HepG2 (cell line): ENCODE measurements around the gene ATF3. TPM values are rescaled to one million over a fixed set of nuclear protein-coding genes. Genes with fewer than 3 reads are reported as not detected.

Experiments used
- ATAC-seq: fragments of 200-7000 bp; cut with Tn5 transposase; 3 replicates; pipeline ENCODE4 v1.9.1; 2020; ENCODE audit warnings: mild to moderate bottlenecking, moderate library complexity
- BruUV-seq: library from RNA; stranded (reverse); fragments of 400-500 nt; replicated peaks from 2 replicates; lab custom pipeline; 2021; lab: Mats Ljungman, UMichigan
- CTCF ChIA-PET: fragments of 300-600 bp; formaldehyde crosslinking; extraction: SDS; loops from one replicate; lab custom pipeline; 2021; ENCODE audit warnings: low total read pairs, inconsistent platforms, low intra/inter-chr PET ratio; lab: Yijun Ruan, JAX
- POLR2A ChIA-PET: fragments of 350-600 bp; sonication (Branson Sonifier 250); formaldehyde crosslinking; loops from one replicate; lab custom pipeline; 2020; ENCODE audit warnings: antibody characterized with exemption, inconsistent platforms; lab: Yijun Ruan, JAX
- DNase-seq: peaks from one replicate; pipeline ENCODE4 v3.0.0-alpha.2; 2015; ENCODE audit warnings: low spot score
- FAIRE-seq: peaks from 3 replicates; lab custom pipeline; 2011; peaks lifted over from hg19 to GRCh38; lab: Jason Lieb, UNC
- H2AFZ ChIP-seq: one replicate; pipeline ENCODE4 v1.6.1; 2011; ENCODE audit warnings: low read length, inconsistent platforms
- H3K27ac ChIP-seq: fragments of 300-600 bp; 3 replicates; pipeline ENCODE4 v1.8.0; 2011; ENCODE audit warnings: mixed run types, mild to moderate bottlenecking, mixed read lengths, low read length, inconsistent platforms; ENCODE audit not compliant: insufficient read depth; ENCODE audit errors: extremely low read length
- H3K27me3 ChIP-seq, 2 experiments: fragments of 200-600 bp in 1 of 2; 2 replicates in 1 of 2; 3 replicates in 1 of 2; pipeline versions ENCODE4 v1.6.0 to v1.8.0; 2011; ENCODE audit warnings: low read length in 2 of 2, mild to moderate bottlenecking in 2 of 2, moderate library complexity in 2 of 2, inconsistent platforms in 1 of 2; ENCODE audit not compliant: insufficient read depth in 2 of 2, control insufficient read depth in 1 of 2
- H3K36me3 ChIP-seq, 2 experiments: fragments of 200-600 bp in 1 of 2; replicated peaks in 1 of 2; 2 replicates in 1 of 2; 3 replicates in 1 of 2; pipeline versions ENCODE4 v1.5.1 to v1.8.0; 2011; ENCODE audit warnings: low read length in 2 of 2, inconsistent platforms in 1 of 2; ENCODE audit not compliant: insufficient read depth in 2 of 2, control insufficient read depth in 1 of 2
- H3K4me1 ChIP-seq: 2 replicates; pipeline ENCODE4 v1.5.1; 2012; ENCODE audit warnings: low read length, inconsistent platforms; ENCODE audit not compliant: insufficient read depth
- H3K4me2 ChIP-seq: 2 replicates; pipeline ENCODE4 v1.6.0; 2011; ENCODE audit warnings: low read depth, low read length, inconsistent platforms
- H3K4me3 ChIP-seq, 3 experiments: fragments of 200-600 bp in 1 of 3; sonication (generic), shearing (Covaris generic) in 1 of 3; replicated peaks in 1 of 3; 2 replicates each; pipeline ENCODE4 v1.5.1; 2011 to 2016; ENCODE audit warnings: low read length in 3 of 3, inconsistent platforms in 2 of 3, low read depth in 2 of 3, mild to moderate bottlenecking in 2 of 3, control low read depth in 1 of 3, mixed read lengths in 1 of 3; ENCODE audit not compliant: insufficient read depth in 1 of 3
- H3K79me2 ChIP-seq: one replicate; pipeline ENCODE4 v1.6.1; 2011; ENCODE audit warnings: low read length, inconsistent platforms; ENCODE audit not compliant: insufficient read depth
- H3K9ac ChIP-seq: 2 replicates; pipeline ENCODE4 v1.6.0; 2011; ENCODE audit warnings: mild to moderate bottlenecking, low read depth, low read length, inconsistent platforms; ENCODE audit not compliant: insufficient read depth
- H3K9me3 ChIP-seq: 2 replicates; pipeline ENCODE4 v1.5.1; 2012; ENCODE audit warnings: mild to moderate bottlenecking, low read length
- H4K20me1 ChIP-seq: 2 replicates; pipeline ENCODE4 v1.6.0; 2011; ENCODE audit warnings: inconsistent platforms, mild to moderate bottlenecking, low read length, moderate library complexity; ENCODE audit not compliant: insufficient read depth
- RFX1 ChIP-seq: fragments of 450-650 bp; IDR thresholded peaks from 2 replicates; pipeline ENCODE4 v1.6.1; 2017
- SKIL ChIP-seq: sonication (generic); formaldehyde crosslinking; IDR thresholded peaks from 2 replicates; pipeline ENCODE4 v1.8.0; 2022; ENCODE audit warnings: missing genetic modification reagents, mild to moderate bottlenecking, moderate library complexity, borderline replicate concordance
- SMAD9 ChIP-seq: sonication (generic); formaldehyde crosslinking; IDR thresholded peaks from 2 replicates; pipeline ENCODE4 v1.5.1; 2020; ENCODE audit warnings: mild to moderate bottlenecking, missing genetic modification reagents
- ZBTB44 ChIP-seq: sonication (generic); formaldehyde crosslinking; IDR thresholded peaks from 2 replicates; pipeline ENCODE4 v1.4.0; 2020; ENCODE audit warnings: missing genetic modification reagents
- ZNF136 ChIP-seq: sonication (generic); formaldehyde crosslinking; IDR thresholded peaks from 2 replicates; pipeline ENCODE4 v1.8.1; 2022; ENCODE audit warnings: low read depth, mild to moderate bottlenecking, moderate library complexity, missing genetic modification reagents
- ZNF605 ChIP-seq: sonication (generic); formaldehyde crosslinking; IDR thresholded peaks from 2 replicates; pipeline ENCODE4 v1.8.0; 2022; ENCODE audit warnings: mild to moderate bottlenecking, missing genetic modification reagents
- WGBS: methylation state at CpG from one replicate; pipeline ENCODE4 v1.1.6; 2017; ENCODE audit warnings: low lambda C conversion rate; 5-methylcytosine and 5-hydroxymethylcytosine counted together
- in situ Hi-C: cut with HindIII; loops from 2 replicates; pipeline ENCODE4 v1.10.0; 2017; ENCODE audit warnings: low pct_unique_long_range_greater_than_20kb; ENCODE audit not compliant: extremely low pct_ligation_motif_present
- intact Hi-C: fragments of 100-400 bp; cut with micrococcal nuclease; formaldehyde crosslinking; loops from one replicate; pipeline ENCODE4 v1.10.0; 2022; ENCODE audit not compliant: unreplicated experiment
- polyA plus RNA-seq, 8 experiments: library from polyadenylated mRNA; depleted of rRNA in 3 of 8; stranded (reverse) in 7 of 8; unstranded in 1 of 8; fragments of >200 nt; fragmentation: Illumina TruSeq in 4 of 8; extraction: Trizol in 4 of 8; gene quantifications; 2 replicates each; pipeline versions ENCODE4 v1.2.1 to v1.2.3, GENCODE V29; 2011 to 2016; ENCODE audit warnings: low read depth in 4 of 8, missing spikeins in 1 of 8, mixed read lengths in 1 of 8; ENCODE audit not compliant: insufficient read depth in 1 of 8
- total RNA-seq, 5 experiments: library from RNA; depleted of rRNA; stranded (reverse); fragments of >200 nt; fragmentation: Illumina TruSeq; extraction: Trizol; gene quantifications; 2 replicates each; pipeline ENCODE4 v1.2.3, GENCODE V29; 2016; ENCODE audit warnings: low read depth in 1 of 5

The ATF3 gene
- total and polyA plus RNA-seq, 2 of the 13 experiments (the other 11 are each of a cell fraction or from before 2014, with no cell fraction given) = 5.0 to 13.0 TPM

DNA sequence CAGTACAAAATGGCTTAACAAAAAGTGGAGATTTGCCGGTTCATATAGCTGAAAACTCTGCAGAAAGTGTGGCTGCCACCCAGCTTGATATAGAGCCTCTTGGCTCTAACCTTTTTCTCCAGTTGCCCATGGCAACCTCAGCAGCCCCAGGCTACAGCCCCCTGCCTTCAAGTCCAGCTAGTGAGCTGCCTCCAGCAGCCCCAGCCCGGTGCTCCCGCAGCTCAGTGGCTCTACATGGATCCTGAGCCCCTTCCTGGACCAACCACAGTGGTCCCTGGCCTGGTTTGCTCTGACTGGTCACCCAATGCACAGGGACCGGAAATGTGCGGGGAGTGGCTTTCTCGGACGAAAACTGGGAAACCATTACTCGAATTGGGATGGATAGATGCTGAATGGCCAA is 13.3 kb upstream of the ATF3 start:
- H3K79me2 ChIP-seq = no peaks in the 10 kb centered on the region
- no peaks in the 10 kb centered on the region for H4K20me1 ChIP-seq
- no TSS peak for BruUV-seq
- DNase-seq (no peak), ATAC-seq (no peak), FAIRE-seq (no peak)
- no peaks in the 10 kb centered on the region for H3K9me3 ChIP-seq
- H3K27ac ChIP-seq = no peak overlapping the region
- no peak overlapping the region for H3K9ac ChIP-seq
- no peak for TF ChIP-seq SKIL (CRISPR knock-in tag)
- TF ChIP-seq ZNF605 (CRISPR knock-in tag) = no peak
- no peak for TF ChIP-seq SMAD9
- TF ChIP-seq ZNF136 (CRISPR knock-in tag) = no peak
- no peak for TF ChIP-seq RFX1
- no peak for TF ChIP-seq ZBTB44 (CRISPR knock-in tag)
- no peak overlapping the region for H3K4me2 ChIP-seq
- in situ Hi-C loops = no loop called here
- ChIA-PET CTCF (no interaction called here), POLR2A (interaction anchor here (2.5 kb wide), 1 partner anchor 13 kb away, joined by 12 read pairs; the partner anchor contains the start of gene ATF3)
- H3K4me1 ChIP-seq = peaks cover 32% of the 10 kb centered on the region
- H3K4me3 ChIP-seq = no peak overlapping the region
- no peaks in the 10 kb centered on the region for H3K36me3 ChIP-seq
- H2AFZ ChIP-seq = no peak overlapping the region
- WGBS = 91% methylated on average over 8 of the region's 8 CpGs
- H3K27me3 ChIP-seq = peaks cover 0 to 8% of the 10 kb centered on the region in 2 experiments; a peak in 2 of 5 replicates
- intact Hi-C loops = no loop called here
